Osteocyte (in vitro differentiated cells): ENCODE results near the gene SH3RF3. TPM values are rescaled to one million over a fixed set of nuclear protein-coding genes. Genes with fewer than 3 reads are reported as not detected.
A peak's percentile ranks its signal among the peaks of the same experiment; 100 is the strongest.

Experiments used
- DNase-seq: peaks from one replicate; pipeline ENCODE4 v3.0.0; 2021; ENCODE audit warnings: mixed read lengths; ENCODE audit not compliant: unreplicated experiment; ENCODE audit errors: extremely low spot score
- H3K27ac Mint-ChIP-seq: one replicate; pipeline ENCODE4 v1.8.0; 2021; ENCODE audit warnings: mild to moderate bottlenecking, mixed read lengths; ENCODE audit not compliant: unreplicated experiment
- H3K27me3 Mint-ChIP-seq: one replicate; pipeline ENCODE4 v1.8.0; 2021; ENCODE audit warnings: mixed read lengths; ENCODE audit not compliant: unreplicated experiment
- H3K36me3 Mint-ChIP-seq: one replicate; pipeline ENCODE4 v1.8.0; 2021; ENCODE audit warnings: mixed read lengths; ENCODE audit not compliant: unreplicated experiment
- H3K4me1 Mint-ChIP-seq: one replicate; pipeline ENCODE4 v1.8.0; 2021; ENCODE audit warnings: mixed read lengths; ENCODE audit not compliant: unreplicated experiment
- H3K4me3 Mint-ChIP-seq: one replicate; pipeline ENCODE4 v1.8.0; 2021; ENCODE audit warnings: mild to moderate bottlenecking, moderate library complexity, mixed read lengths; ENCODE audit not compliant: unreplicated experiment
- H3K9me3 Mint-ChIP-seq: one replicate; pipeline ENCODE4 v1.8.0; 2021; ENCODE audit warnings: mixed read lengths; ENCODE audit not compliant: unreplicated experiment
- CTCF ChIP-seq: fragments of 200-600 bp; sonication (generic); IDR thresholded peaks from 2 replicates; pipeline ENCODE4 v1.5.0; 2021; ENCODE audit warnings: antibody characterized with exemption, mild to moderate bottlenecking, moderate library complexity
- total RNA-seq: library from RNA; stranded (reverse); gene quantifications from 2 replicates; pipeline ENCODE4 v1.2.1, GENCODE V29; 2021

SH3RF3 gene
- total RNA-seq, 1 donor from 2014 or later: 79.4 TPM

DNA sequence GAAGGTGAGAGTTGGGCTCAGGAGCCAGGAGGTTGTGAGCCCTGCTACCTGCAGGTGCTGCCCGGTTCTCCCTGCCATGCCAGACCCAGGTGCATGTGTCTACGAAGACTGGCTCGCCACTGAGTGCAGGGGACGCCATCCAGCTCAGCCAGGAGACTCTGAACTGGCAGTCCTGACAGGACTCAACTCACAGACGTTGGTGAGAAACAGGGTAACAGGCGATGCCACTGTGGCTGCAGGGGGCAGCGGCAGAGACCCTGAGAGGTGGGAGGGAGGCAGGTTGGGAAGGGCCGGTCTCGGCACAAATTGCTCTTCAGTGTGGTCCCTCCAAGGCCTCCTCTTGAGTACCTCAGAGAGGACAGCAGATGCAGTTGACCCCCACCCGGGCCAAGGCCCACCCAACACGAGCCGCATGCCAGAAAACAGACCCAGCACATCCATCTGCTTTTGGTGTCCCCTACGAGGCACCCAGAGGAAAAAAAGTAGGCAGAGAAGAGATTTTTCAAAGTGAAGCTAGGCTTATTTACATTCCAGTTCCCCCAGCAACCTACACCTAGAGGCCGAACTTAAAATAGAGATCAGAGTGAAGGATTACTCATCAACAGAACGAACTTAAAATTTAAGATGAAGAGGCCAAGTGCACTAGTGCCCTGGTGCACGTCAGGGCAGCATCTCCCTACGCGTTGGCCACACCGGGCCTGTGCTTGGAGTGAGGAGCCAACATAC lies 300.0 kb downstream of the SH3RF3 start:
- H3K27ac Mint-ChIP-seq: peak overlapping the region; percentile 60
- H3K9me3 Mint-ChIP-seq: no peaks in the 10 kb centered on the region
- no peaks in the 10 kb centered on the region for H3K27me3 Mint-ChIP-seq
- no peak for TF ChIP-seq CTCF
- peaks cover 10% of the 10 kb centered on the region for H3K4me1 Mint-ChIP-seq
- H3K36me3 Mint-ChIP-seq: peaks cover 41% of the 10 kb centered on the region
- H3K4me3 Mint-ChIP-seq: no peak overlapping the region
- no peak for DNase-seq

- H3K4me3 Mint-ChIP-seq: no peak overlapping the region
- peaks cover 44% of the 10 kb centered on the region for H3K36me3 Mint-ChIP-seq
- peaks cover 17% of the 10 kb centered on the region for H3K4me1 Mint-ChIP-seq
- no peak overlapping the region for H3K27ac Mint-ChIP-seq
- no peaks in the 10 kb centered on the region for H3K9me3 Mint-ChIP-seq
- DNase-seq: no peak
- H3K27me3 Mint-ChIP-seq: no peaks in the 10 kb centered on the region
- TF ChIP-seq CTCF: no peak
Observed at GRCh38 chr2:109429567-109430328, 300.7 kb downstream of the SH3RF3 start.

DNA sequence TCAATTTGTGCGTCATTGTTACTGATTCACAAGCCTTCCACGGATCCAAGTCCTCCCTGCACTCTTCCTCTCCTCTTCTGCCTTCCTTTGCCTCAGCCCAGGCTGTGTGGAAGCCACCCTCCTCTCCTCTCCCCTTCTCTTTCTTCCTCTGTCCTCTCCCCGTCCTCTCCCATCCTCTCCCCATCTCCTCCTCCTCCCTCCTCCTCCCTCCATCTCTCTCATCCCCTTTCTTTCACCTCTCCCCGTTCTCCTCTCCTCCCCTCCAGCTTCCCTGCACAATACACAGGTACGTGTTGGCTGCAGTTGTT lies 301.3 kb downstream of the SH3RF3 start:
- H3K27me3 Mint-ChIP-seq: no peaks in the 10 kb centered on the region
- H3K9me3 Mint-ChIP-seq: no peaks in the 10 kb centered on the region
- TF ChIP-seq CTCF: no peak
- H3K4me3 Mint-ChIP-seq: no peak overlapping the region
- no peak for DNase-seq
- H3K36me3 Mint-ChIP-seq: peaks cover 42% of the 10 kb centered on the region
- H3K27ac Mint-ChIP-seq: peak overlapping the region; percentile 71
- peaks cover 23% of the 10 kb centered on the region for H3K4me1 Mint-ChIP-seq

DNA sequence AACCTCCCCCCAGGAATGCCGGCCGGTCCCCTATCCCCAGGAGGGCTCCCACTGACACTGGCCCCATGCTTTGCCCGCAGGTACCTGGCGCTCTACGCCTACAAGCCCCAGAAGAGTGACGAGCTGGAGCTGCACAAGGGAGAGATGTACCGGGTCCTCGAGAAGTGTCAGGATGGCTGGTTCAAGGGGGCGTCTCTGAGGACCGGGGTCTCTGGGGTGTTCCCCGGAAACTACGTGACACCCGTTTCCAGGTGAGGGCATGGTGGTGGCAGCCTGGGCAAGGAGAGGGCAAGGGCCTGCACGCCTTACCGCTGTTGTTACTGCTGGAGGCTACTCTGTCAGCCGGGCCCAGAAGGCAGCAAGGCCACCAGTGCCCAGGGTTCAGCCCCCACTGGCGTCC lies 303.4 kb downstream of the SH3RF3 start:
- H3K36me3 Mint-ChIP-seq: peaks cover 32% of the 10 kb centered on the region
- H3K4me3 Mint-ChIP-seq: no peak overlapping the region
- TF ChIP-seq CTCF: no peak
- H3K9me3 Mint-ChIP-seq: no peaks in the 10 kb centered on the region
- no peaks in the 10 kb centered on the region for H3K27me3 Mint-ChIP-seq
- H3K27ac Mint-ChIP-seq: peak overlapping the region; percentile 38
- peaks cover 44% of the 10 kb centered on the region for H3K4me1 Mint-ChIP-seq
- no peak for DNase-seq

DNA sequence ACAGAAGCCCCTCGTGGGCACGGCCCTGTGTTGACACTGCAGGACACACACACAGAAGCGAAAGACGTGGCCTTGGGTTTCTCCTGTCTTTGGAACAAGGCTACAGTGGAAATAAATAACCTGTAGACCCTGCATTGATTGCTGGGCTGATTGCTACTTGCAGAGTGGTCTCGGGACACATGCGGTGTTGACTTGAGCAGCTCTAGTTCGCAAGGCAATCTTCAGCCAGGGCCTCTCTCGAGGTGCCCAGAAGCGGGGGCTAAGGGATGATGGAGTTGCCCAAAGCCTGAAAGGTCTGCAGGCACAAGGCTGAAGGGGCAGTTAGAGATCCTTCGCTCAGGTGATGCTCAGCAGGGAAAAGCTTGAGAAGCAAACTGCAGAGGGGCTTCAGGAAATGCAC lies 304.5 kb downstream of the SH3RF3 start:
- DNase-seq: no peak
- no peak for TF ChIP-seq CTCF
- Mint-ChIP-seq H3K4me1 (peaks cover 50% of the 10 kb centered on the region), H3K9me3 (no peaks in the 10 kb centered on the region), H3K27ac (peak overlapping the region; percentile 96), H3K36me3 (peaks cover 30% of the 10 kb centered on the region), H3K27me3 (no peaks in the 10 kb centered on the region), H3K4me3 (no peak overlapping the region)
